ENCODE data around the gene CCDC32.

DNA sequence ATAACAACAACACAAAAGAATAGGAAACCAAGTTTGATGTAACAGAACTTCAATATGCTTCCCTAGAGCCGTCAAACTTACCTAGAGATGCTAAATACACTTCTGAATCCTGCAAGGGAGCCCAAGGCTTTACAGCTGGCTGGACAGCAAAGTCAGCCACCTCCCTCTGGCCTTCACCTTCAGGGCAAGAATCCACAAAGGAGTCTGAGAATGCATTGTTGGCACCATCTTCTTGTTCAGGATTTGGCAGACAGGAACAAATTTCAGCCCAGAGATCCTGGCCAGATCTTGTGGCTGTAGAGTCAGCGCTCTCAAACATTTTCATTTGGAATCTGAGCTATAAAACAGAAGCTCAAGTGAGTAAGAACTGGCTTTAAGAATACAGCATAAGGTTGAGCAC lies 2.2 kb downstream of the CCDC32 start:
- TF ChIP-seq CTCF (IDR thresholded peaks at IDR 0.05) (no peak), POLR2A (IDR thresholded peaks at IDR 0.05) (peak in 1 of 2 donors; percentile 27)
